Adrenal gland (tissue), 12 donors: ENCODE data around the gene SSH3. TPM values are rescaled to one million over a fixed set of nuclear protein-coding genes. Genes with fewer than 3 reads are reported as not detected.

Experiments
- DNase-seq, 7 donors: peaks; one replicate each; pipeline ENCODE4 v3.0.0-alpha.2; 2019 to 2020
- H3K27ac ChIP-seq, 5 donors: fragments of 200-600 bp; sonication (generic) in 4 of 5; 1 replicate in 3 of 5; 2 replicates in 2 of 5; pipeline versions ENCODE4 v1.5.1 to v1.8.0; 2016 to 2020; ENCODE audit warnings: mild to moderate bottlenecking in 1 of 5
- H3K27me3 ChIP-seq: fragments of 200-600 bp; 2 replicates; pipeline ENCODE4 v1.8.0; 2021
- H3K36me3 ChIP-seq, 2 donors: fragments of 200-600 bp; replicated peaks in 1 of 2; 1 replicate in 1 of 2; 2 replicates in 1 of 2; pipeline versions ENCODE4 v1.5.1 to v1.8.0; 2018 to 2022
- H3K4me1 ChIP-seq, 2 donors: fragments of 200-600 bp; replicated peaks in 1 of 2; 1 replicate in 1 of 2; 2 replicates in 1 of 2; pipeline versions ENCODE4 v1.5.1 to v1.8.0; 2018 to 2021
- H3K4me3 ChIP-seq, 4 donors: fragments of 200-600 bp; sonication (generic) in 3 of 4; one replicate each; pipeline ENCODE4 v1.5.1; 2016 to 2018
- H3K9me3 ChIP-seq, 3 donors: fragments of 200-600 bp; sonication (generic) in 1 of 3; replicated peaks in 1 of 3; 1 replicate in 2 of 3; 2 replicates in 1 of 3; pipeline versions ENCODE4 v1.5.1 to v1.8.0; 2016 to 2021
- POLR2A ChIP-seq, 2 donors: fragments of 450-650 bp; IDR thresholded peaks; one replicate each; pipeline ENCODE4 v1.6.1; 2017; ENCODE audit warnings: antibody characterized with exemption in 2 of 2, mild to moderate bottlenecking in 2 of 2, moderate library complexity in 1 of 2
- whole genome bisulfite sequencing, 4 donors: extraction: QIAGEN DNeasy Blood & Tissue Kit in 2 of 4; methylation state at CpG; one replicate each; pipeline versions ENCODE4 v1.1.5 to v1.1.7; 2013 to 2017; 5-methylcytosine and 5-hydroxymethylcytosine counted together
- intact Hi-C, 2 donors: fragments of 100-400 bp; cut with DNase I; formaldehyde crosslinking; loops; one replicate each; pipeline versions ENCODE4 v1.14.1 to v1.15.0; 2022 to 2023
- polyA plus RNA-seq, 3 donors: library from polyadenylated mRNA; stranded (reverse); fragments of 200-250 nt in 2 of 3; fragments of 350-450 nt in 1 of 3; fragmentation: Illumina TruSeq in 1 of 3; extraction: RNeasy Lipid Tissue Mini Kit (QIAGEN cat#74804) in 1 of 3; gene quantifications; one replicate each; pipeline ENCODE4 v1.2.3, GENCODE V29; 2013 to 2014
- total RNA-seq, 9 donors: library from RNA; depleted of rRNA in 4 of 9; stranded (reverse); fragments of >200 nt in 4 of 9; fragments of 120-200 nt in 1 of 9; fragmentation: NEBNext Ultra II Directional in 1 of 9; extraction: Animal tissue kit (Norgen Biotek cat#: 25700) in 1 of 9; gene quantifications; one replicate each; pipeline versions ENCODE4 v1.1.0 to v1.2.4, GENCODE V29; 2013 to 2023
- TF ChIP-seq, protein P1 (sequence below), 6 experiments: fragments of 450-650 bp in 4 of 6; fragments of 200-600 bp in 2 of 6; sonication (generic) in 1 of 6; IDR thresholded peaks; 1 replicate in 5 of 6; 2 replicates in 1 of 6; pipeline versions ENCODE4 v1.5.1 to v1.8.0; 2016 to 2021; ENCODE audit warnings: antibody characterized with exemption in 6 of 6, mild to moderate bottlenecking in 2 of 6, moderate library complexity in 1 of 6
- donor health status: healthy with polysubstance abuse.
- donor health status: Bipolar disorder and iron deficiency.
- donor health status: DM: yes; HTN: yes; CAD: no.
- donor health status: DM: no; HTN: no; CAD: no.
- donor health status: DM: no; HTN: no; CAD: no.
- donor health status: DM: yes; HTN: yes; CAD: no.

SSH3 gene
- total and polyA plus RNA-seq, 12 donors, result 4.2 to 35.2 (median 24.6) TPM

DNA sequence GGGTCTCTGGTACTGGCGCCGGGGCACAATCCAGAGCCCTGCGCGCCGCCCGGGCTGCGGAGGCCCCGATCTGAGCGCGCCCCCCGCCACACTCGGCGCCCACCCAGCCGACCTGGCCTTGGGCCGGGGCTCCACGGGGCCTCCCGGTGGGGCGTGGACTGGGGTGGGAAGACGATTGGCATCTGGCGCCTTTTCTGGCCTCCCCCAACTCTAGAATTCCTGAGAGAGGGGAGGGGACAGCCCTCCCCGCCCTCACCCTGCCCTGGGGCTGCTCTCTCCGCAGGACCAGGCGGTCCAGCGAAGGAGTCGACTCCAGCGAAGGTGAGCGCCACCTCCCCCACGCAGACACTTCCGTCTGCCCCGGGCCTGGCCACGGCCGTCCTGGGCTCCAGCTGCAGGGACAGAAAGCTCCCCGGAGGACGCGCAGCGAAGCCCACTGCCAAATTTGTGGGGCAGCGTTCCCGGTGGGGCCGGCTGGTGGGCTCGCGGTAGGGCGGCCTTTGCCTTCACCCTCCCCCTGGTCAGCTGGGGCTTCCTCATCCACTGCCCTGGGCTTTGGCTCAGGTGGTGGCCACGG lies 593 bp downstream of the SSH3 start:
- no peaks in the 10 kb centered on the region for H3K9me3 ChIP-seq
- intact Hi-C loops, result loop anchor here in 1 of 2 donors (5.0 kb wide), 1 partner anchor 37 kb away; the partner anchor contains the start of gene GRK2
- TF ChIP-seq, protein P1, sequence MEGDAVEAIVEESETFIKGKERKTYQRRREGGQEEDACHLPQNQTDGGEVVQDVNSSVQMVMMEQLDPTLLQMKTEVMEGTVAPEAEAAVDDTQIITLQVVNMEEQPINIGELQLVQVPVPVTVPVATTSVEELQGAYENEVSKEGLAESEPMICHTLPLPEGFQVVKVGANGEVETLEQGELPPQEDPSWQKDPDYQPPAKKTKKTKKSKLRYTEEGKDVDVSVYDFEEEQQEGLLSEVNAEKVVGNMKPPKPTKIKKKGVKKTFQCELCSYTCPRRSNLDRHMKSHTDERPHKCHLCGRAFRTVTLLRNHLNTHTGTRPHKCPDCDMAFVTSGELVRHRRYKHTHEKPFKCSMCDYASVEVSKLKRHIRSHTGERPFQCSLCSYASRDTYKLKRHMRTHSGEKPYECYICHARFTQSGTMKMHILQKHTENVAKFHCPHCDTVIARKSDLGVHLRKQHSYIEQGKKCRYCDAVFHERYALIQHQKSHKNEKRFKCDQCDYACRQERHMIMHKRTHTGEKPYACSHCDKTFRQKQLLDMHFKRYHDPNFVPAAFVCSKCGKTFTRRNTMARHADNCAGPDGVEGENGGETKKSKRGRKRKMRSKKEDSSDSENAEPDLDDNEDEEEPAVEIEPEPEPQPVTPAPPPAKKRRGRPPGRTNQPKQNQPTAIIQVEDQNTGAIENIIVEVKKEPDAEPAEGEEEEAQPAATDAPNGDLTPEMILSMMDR (IDR thresholded peaks at IDR 0.05), result no peak
- TF ChIP-seq POLR2A (IDR thresholded peaks at IDR 0.05), result no peak
- peak overlapping the region in 3 of 5 donors; percentile 0 to 68 (median 8) for H3K27ac ChIP-seq
- peak overlapping the region; percentile 26 to 93 (median 72) for H3K4me3 ChIP-seq
- no peaks in the 10 kb centered on the region for H3K27me3 ChIP-seq
- WGBS, 4 donors, result 0 to 5% (median 3%) methylated on average over 1 to 43 of the region's 43 CpGs; no CpG with 5 or more reads in 1 of the 4 donors
- peaks cover 15 to 21% of the 10 kb centered on the region in 2 donors for H3K4me1 ChIP-seq
- H3K36me3 ChIP-seq, result peaks cover 0 to 31% of the 10 kb centered on the region in 2 donors
- DNase-seq, result peak in 6 of 7 donors; percentile 24 to 54 (median 28)

DNA sequence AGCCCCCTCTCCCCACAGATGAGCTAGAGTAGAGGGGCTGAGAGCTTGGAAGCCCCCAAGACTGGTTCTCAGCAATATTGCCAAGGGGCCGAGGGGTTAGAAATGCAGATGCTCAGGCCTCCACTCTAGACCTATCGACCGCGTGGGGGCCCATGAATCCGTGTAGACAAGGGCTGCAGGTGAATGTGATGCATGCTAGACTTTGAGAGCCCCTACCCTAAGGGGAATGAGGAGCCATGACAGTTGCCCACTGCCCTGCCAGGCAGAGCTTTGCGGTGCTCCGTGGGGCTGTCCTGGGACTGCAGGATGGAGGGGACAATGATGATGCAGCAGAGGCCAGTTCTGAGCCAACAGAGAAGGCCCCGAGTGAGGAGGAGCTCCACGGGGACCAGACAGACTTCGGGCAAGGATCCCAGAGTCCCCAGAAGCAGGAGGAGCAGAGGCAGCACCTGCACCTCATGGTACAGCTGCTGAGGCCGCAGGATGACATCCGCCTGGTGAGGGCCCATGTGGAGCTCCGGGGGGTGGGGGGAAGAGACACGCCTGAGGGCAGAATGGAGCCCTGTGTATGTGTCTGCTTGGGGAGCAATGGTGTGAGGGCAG lies 1.3 kb downstream of the SSH3 start:
- Histone ChIP-seq H3K36me3 (peaks cover 0 to 31% of the 10 kb centered on the region in 2 donors), H3K9me3 (no peaks in the 10 kb centered on the region), H3K27me3 (no peaks in the 10 kb centered on the region), H3K27ac (peak overlapping the region in 1 of 5 donors; percentile 68), H3K4me1 (peaks cover 15 to 21% of the 10 kb centered on the region in 2 donors), H3K4me3 (peak overlapping the region in 1 of 4 donors; percentile 85)
- WGBS, 4 donors, result 89 to 90% (median 90%) methylated on average over 9 to 14 of the region's 14 CpGs
- intact Hi-C loops, result loop anchor here in 1 of 2 donors (5.0 kb wide), 1 partner anchor 37 kb away; the partner anchor contains the start of gene GRK2
- TF ChIP-seq, protein P1 (IDR thresholded peaks at IDR 0.05), result no peak
- no peak for TF ChIP-seq POLR2A (IDR thresholded peaks at IDR 0.05)
- peak in 5 of 7 donors; percentile 7 to 50 (median 15) for DNase-seq

DNA sequence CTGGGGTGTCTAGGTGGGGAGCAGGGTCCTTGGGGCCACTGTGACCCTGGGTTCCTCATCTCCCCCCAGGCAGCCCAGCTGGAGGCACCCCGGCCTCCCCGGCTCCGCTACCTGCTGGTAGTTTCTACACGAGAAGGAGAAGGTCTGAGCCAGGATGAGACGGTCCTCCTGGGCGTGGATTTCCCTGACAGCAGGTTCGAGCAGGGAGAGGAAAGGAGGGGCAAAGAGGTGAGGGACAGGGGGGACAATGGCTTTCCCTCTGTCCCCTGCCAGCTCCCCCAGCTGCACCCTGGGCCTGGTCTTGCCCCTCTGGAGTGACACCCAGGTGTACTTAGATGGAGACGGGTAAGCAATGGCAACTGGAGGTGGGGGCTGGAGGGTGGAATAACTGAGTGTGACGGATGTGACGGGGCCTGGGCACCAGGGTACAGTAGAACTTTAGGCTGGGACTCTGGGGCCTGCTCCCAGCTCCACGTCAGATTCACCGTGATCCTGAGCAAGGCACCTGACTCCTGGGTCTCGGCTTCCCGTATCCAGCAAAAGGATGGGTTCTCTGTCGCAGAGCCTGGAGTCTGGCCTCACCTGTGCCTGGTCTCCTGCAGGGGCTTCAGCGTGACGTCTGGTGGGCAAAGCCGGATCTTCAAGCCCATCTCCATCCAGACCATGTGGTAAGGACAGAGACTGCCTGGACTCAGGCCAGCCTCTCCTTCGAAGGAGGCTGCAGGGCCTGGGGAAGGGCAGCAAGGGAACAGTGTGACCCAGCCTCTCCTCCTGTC lies 3.6 kb downstream of the SSH3 start:
- Histone ChIP-seq H3K9me3 (no peaks in the 10 kb centered on the region), H3K4me3 (no peak overlapping the region), H3K4me1 (peaks cover 15 to 21% of the 10 kb centered on the region in 2 donors), H3K27me3 (no peaks in the 10 kb centered on the region), H3K27ac (no peak overlapping the region), H3K36me3 (peaks cover 0 to 20% of the 10 kb centered on the region in 2 donors)
- no peak for TF ChIP-seq POLR2A (IDR thresholded peaks at IDR 0.05)
- TF ChIP-seq, protein P1 (IDR thresholded peaks at IDR 0.05), result no peak
- WGBS, 4 donors, result 87 to 94% (median 92%) methylated on average over 14 to 19 of the region's 19 CpGs
- DNase-seq, result peak in 2 of 7 donors; percentile 12 to 47
- intact Hi-C loops, result no loop called here

DNA sequence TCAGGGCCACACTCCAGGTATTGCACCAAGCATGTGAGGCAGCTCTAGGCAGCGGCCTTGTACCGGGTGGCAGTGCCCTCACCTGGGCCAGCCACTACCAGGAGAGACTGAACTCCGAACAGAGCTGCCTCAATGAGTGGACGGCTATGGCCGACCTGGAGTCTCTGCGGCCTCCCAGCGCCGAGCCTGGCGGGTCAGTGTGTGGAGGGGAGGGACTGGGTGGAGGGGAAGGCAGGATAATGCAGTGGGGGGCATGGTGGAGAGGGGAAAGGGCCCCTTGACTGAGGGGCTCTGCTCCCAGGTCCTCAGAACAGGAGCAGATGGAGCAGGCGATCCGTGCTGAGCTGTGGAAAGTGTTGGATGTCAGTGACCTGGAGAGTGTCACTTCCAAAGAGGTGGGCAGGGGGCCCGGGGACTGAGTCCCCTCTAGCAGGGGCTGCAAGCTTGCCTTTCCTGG lies 4.2 kb downstream of the SSH3 start:
- 84 to 92% (median 88%) methylated on average over 9 to 12 of the region's 12 CpGs for WGBS, 4 donors
- Histone ChIP-seq H3K27me3 (no peaks in the 10 kb centered on the region), H3K27ac (no peak overlapping the region), H3K4me3 (no peak overlapping the region), H3K9me3 (no peaks in the 10 kb centered on the region), H3K36me3 (peaks cover 0 to 20% of the 10 kb centered on the region in 2 donors), H3K4me1 (peaks cover 13 to 16% of the 10 kb centered on the region in 2 donors)
- intact Hi-C loops, result no loop called here
- DNase-seq, result peak in 1 of 7 donors; percentile 45
- no peak for TF ChIP-seq POLR2A (IDR thresholded peaks at IDR 0.05)
- TF ChIP-seq, protein P1 (IDR thresholded peaks at IDR 0.05), result no peak
